Lower lobe of right lung (tissue), 2 donors: ENCODE results near the gene PLXNA2. TPM values are rescaled to one million over a fixed set of nuclear protein-coding genes. Genes with fewer than 3 reads are reported as not detected.
A peak's percentile ranks its signal among the peaks of the same experiment; 100 is the strongest.

ENCODE experiments used
- ATAC-seq, 2 donors: fragments of 200-7000 bp; cut with Tn5 transposase; one replicate each; pipeline ENCODE4 v1.9.1; 2020 to 2022; ENCODE audit warnings: mild to moderate bottlenecking in 2 of 2, moderate library complexity in 2 of 2
- DNase-seq: peaks from one replicate; pipeline ENCODE4 v3.0.0-alpha.2; 2020
- H3K27ac ChIP-seq: fragments of 200-600 bp; one replicate; pipeline ENCODE4 v1.8.0; 2022
- H3K27me3 ChIP-seq: fragments of 200-600 bp; one replicate; pipeline ENCODE4 v1.8.0; 2022; ENCODE audit warnings: low read depth
- H3K36me3 ChIP-seq: fragments of 200-600 bp; one replicate; pipeline ENCODE4 v1.8.0; 2022; ENCODE audit warnings: mild to moderate bottlenecking
- H3K4me1 ChIP-seq: fragments of 200-600 bp; one replicate; pipeline ENCODE4 v1.8.0; 2022
- H3K4me3 ChIP-seq: fragments of 200-600 bp; one replicate; pipeline ENCODE4 v1.8.0; 2022; ENCODE audit warnings: mild to moderate bottlenecking
- H3K9me3 ChIP-seq: fragments of 200-600 bp; one replicate; pipeline ENCODE4 v1.8.0; 2022
- intact Hi-C: fragments of 100-400 bp; cut with DNase I; formaldehyde crosslinking; loops from one replicate; pipeline ENCODE4 v1.11.0; 2022
- total RNA-seq: library from RNA; stranded (reverse); fragmentation: NEBNext Ultra II Directional; extraction: Animal tissue kit (Norgen Biotek cat#: 25700); gene quantifications from one replicate; pipeline ENCODE4 v1.2.1, GENCODE V29; 2021
- TF ChIP-seq, protein P1 (sequence below): fragments of 200-600 bp; IDR thresholded peaks from one replicate; pipeline ENCODE4 v1.8.0; 2022; ENCODE audit warnings: antibody characterized with exemption, mild to moderate bottlenecking
- donor health status: DM: no; HTN: yes; CAD: no; lungs with severe emphysema.

PLXNA2 gene
- total RNA-seq, 1 donor from 2014 or later: 83.9 TPM

DNA sequence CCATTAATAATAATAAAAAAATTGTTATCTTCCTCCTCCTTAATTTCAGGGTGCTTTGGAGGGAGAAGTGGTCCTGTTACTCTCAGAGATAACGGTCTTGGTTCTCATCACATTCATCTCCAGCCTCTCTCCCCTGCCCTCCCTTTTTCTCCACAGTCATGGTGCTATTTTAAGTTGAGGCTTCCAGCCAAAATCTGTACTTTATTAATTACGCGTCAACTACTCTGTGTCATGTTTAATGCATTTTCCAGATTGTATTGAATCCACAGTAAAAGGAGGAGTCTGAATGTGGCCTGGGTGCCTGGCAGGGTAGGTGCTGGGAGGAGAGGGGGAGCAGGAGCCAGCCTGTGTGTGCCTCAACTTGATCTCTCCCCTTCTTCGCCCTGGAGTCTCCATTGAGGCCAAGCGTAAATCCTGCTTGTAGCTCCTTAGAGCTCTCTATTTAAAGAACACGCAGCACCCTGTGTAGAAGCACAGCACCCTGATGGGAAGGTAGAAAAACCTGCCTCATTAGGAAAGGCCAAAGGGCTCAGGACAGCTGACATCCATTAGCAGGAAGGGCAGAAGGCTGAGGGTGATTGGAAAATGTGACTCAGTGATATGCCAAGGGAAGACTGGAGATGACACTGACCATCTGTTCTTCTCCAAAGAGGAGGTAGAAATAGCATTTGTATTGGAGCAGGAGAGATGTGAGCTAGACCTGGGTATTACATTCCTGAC lies 82.4 kb downstream of the PLXNA2 start:
- intact Hi-C loops: no loop called here
- Histone ChIP-seq H3K4me3 (no peak overlapping the region), H3K9me3 (no peaks in the 10 kb centered on the region), H3K27me3 (no peaks in the 10 kb centered on the region), H3K36me3 (no peaks in the 10 kb centered on the region), H3K4me1 (peaks cover 84% of the 10 kb centered on the region), H3K27ac (peak overlapping the region; percentile 10)
- no peak for ATAC-seq
- TF ChIP-seq, protein P1, sequence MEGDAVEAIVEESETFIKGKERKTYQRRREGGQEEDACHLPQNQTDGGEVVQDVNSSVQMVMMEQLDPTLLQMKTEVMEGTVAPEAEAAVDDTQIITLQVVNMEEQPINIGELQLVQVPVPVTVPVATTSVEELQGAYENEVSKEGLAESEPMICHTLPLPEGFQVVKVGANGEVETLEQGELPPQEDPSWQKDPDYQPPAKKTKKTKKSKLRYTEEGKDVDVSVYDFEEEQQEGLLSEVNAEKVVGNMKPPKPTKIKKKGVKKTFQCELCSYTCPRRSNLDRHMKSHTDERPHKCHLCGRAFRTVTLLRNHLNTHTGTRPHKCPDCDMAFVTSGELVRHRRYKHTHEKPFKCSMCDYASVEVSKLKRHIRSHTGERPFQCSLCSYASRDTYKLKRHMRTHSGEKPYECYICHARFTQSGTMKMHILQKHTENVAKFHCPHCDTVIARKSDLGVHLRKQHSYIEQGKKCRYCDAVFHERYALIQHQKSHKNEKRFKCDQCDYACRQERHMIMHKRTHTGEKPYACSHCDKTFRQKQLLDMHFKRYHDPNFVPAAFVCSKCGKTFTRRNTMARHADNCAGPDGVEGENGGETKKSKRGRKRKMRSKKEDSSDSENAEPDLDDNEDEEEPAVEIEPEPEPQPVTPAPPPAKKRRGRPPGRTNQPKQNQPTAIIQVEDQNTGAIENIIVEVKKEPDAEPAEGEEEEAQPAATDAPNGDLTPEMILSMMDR: no peak
- DNase-seq: no peak

DNA sequence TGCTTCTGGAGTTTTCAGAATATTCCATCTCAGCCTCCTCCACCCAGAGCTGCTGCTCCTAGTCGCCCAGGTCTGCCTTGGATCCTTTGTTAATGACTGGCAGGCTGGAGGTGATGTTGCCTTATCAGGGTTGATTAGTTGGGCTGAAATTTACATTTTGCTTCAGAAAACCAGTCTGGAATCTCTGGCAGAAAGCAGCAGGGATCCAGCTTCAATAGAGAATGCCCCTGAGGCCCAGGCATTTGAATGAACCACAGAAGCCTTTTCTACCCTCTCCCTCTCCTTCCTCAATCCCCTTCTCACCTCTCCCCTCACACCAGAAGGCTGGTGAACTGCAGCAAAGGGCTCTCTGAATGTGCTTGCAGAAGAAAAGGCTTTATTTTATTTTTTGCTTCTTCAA lies 83.2 kb downstream of the PLXNA2 start:
- intact Hi-C loops: no loop called here
- H3K36me3 ChIP-seq: no peaks in the 10 kb centered on the region

DNA sequence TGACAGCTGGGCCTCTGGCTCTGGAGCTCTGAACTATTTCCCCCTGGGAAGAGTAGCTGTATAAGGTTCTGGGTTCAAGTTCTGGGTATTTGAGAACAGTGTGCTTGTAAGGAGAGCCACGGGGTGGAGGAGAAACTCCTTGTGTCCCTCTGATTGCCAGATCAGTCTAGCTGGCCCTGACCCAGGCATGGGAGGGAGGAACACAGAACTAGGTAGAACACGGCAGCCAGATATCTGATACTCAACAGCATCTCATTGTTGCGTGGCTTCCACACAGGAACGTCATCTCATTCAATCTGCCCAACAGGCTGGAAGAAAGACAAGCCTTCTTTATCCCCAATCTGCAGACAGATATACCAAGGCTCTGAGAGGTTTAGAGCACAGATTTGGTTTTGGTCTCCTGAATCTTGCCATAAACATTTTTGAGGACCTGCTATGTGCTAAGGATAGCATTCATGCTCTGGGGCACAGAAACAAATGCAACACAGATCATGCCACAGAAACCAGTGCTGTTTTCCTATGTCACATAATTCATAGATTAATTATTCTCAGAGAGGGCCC lies 83.8 kb downstream of the PLXNA2 start:
- Histone ChIP-seq H3K4me1 (peaks cover 83% of the 10 kb centered on the region), H3K4me3 (no peak overlapping the region), H3K27ac (peak overlapping the region; percentile 41), H3K9me3 (no peaks in the 10 kb centered on the region), H3K36me3 (no peaks in the 10 kb centered on the region), H3K27me3 (no peaks in the 10 kb centered on the region)
- intact Hi-C loops: no loop called here
- no peak for DNase-seq
- ATAC-seq: no peak
- TF ChIP-seq, protein P1: no peak

More for the DNA sequence above, 83.2 kb downstream of the PLXNA2 start:
- DNase-seq: no peak
- Histone ChIP-seq H3K27ac (no peak overlapping the region), H3K4me3 (no peak overlapping the region), H3K27me3 (no peaks in the 10 kb centered on the region), H3K9me3 (no peaks in the 10 kb centered on the region), H3K4me1 (peaks cover 81% of the 10 kb centered on the region)
- TF ChIP-seq, protein P1: no peak
- no peak for ATAC-seq

DNA sequence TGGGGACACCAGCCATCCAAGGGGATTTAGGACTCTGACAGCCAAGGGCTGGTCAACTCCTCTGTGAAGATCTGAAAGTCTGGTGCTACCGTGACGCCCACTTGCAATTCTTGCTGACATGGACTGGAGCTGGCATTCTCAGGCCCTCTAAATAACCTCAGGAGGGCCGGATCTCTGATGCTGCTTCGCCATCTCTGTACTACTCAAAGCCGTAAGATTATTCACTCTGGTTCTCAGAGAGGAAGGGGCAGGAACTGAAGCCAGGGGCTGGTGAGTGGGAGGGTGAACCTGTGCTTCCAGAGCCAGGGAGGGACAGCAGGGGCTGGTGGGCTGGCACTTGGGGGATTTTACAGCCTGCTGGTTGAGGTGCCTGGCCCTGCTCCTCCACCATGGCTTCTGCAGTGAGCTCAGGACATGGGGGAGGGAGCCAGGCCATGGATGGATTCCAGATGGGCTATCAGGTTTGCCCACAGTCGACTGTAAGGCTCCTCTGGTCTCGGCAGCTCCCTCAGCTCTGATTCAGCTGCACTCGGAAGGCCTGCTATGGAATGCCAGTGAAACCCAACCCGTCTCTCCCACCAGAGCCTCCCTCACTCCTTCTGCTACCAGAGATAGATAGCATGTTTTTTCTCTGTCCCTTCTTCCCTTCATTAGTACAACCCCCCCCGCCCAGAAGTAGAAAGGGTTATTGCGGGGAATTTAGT lies 84.5 kb downstream of the PLXNA2 start:
- DNase-seq (no peak), ATAC-seq (no peak)
- Histone ChIP-seq H3K4me3 (no peak overlapping the region), H3K27me3 (no peaks in the 10 kb centered on the region), H3K9me3 (no peaks in the 10 kb centered on the region), H3K36me3 (no peaks in the 10 kb centered on the region), H3K27ac (peak overlapping the region; percentile 41), H3K4me1 (peaks cover 83% of the 10 kb centered on the region)
- TF ChIP-seq, protein P1: no peak
- intact Hi-C loops: no loop called here

DNA sequence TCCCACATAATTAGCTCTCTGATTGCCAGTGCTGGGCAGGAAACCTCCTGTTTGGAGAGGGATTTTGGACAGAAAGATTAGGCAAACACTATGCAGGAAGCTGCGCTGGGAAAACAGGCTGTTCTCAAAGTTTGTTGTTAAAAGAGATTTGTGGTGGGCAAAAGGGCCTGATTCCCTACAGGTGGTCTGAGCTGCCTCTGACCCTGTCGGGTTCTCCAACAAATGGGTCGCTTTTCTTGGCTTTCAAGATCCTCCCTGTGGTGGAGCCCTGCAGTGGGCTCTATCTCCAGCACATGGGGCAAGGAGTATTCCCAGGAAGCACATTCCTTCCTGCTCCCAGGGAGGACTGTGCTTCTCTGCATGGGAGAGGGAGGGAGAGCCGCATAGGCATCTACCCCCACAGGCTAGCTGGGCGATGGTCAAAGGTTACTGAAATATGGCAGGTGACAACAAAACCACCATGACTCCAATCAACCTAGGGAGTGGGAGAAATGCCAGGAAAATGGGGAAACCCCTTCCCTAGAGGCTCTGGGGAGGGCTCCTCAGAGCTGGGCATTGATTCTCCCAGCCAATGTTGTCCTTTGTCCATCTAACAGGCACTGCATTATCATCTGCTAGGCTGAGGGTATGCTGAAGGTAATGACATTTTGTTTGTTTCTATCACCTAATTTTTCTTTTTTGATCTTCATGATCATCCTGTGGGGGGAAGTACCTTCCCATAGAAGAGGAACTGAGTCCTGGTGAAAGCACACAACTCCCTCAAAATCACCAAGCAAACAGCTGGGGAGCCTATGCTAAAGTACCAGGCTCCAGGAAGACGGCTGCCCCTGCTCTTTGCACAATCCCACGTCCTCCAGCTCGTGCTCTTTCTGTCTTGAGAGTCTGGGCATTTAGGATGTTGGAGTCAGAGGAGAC lies 85.3 kb downstream of the PLXNA2 start:
- intact Hi-C loops: no loop called here
- TF ChIP-seq, protein P1: no peak
- peaks cover 83% of the 10 kb centered on the region for H3K4me1 ChIP-seq
- H3K36me3 ChIP-seq: no peaks in the 10 kb centered on the region
- no peak for DNase-seq
- H3K9me3 ChIP-seq: no peaks in the 10 kb centered on the region
- H3K27ac ChIP-seq: peak overlapping the region; percentile 41
- ATAC-seq: no peak
- no peaks in the 10 kb centered on the region for H3K27me3 ChIP-seq
- no peak overlapping the region for H3K4me3 ChIP-seq
